ENCODE results near the gene ZNF385B. TPM values are rescaled to one million over a fixed set of nuclear protein-coding genes. Genes with fewer than 3 reads are reported as not detected.

ZNF385B gene
- total RNA-seq, 1 donor from 2014 or later: 35.8 TPM

DNA sequence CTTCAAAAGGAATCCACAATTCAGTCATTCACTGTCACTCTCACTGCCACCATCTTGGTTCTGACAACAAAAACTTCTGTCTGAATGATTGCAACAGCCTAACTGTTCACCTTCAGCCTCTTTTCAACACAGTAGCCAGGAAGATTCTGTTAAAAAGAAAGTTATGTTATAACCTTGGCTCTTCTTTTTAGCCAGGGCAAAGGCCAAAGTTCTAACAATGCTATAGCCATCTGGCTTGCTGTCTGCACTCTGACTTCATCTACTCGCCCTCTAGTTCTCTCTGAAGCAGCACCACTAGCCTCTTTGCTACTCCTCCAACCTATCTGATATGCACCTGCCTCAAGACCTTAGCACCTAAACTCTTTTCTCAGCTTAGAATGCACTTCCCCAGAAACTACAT, 158.5 kb downstream of the ZNF385B start:
- no peak overlapping the region for H3K27ac Mint-ChIP-seq
- no peak overlapping the region for H3K27ac ChIP-seq
- TF ChIP-seq EZH2 (IDR thresholded peaks at IDR 0.05) (no peak), EZH2phosphoT487 (IDR thresholded peaks at IDR 0.05) (no peak)
- TF ChIP-seq, protein P1, sequence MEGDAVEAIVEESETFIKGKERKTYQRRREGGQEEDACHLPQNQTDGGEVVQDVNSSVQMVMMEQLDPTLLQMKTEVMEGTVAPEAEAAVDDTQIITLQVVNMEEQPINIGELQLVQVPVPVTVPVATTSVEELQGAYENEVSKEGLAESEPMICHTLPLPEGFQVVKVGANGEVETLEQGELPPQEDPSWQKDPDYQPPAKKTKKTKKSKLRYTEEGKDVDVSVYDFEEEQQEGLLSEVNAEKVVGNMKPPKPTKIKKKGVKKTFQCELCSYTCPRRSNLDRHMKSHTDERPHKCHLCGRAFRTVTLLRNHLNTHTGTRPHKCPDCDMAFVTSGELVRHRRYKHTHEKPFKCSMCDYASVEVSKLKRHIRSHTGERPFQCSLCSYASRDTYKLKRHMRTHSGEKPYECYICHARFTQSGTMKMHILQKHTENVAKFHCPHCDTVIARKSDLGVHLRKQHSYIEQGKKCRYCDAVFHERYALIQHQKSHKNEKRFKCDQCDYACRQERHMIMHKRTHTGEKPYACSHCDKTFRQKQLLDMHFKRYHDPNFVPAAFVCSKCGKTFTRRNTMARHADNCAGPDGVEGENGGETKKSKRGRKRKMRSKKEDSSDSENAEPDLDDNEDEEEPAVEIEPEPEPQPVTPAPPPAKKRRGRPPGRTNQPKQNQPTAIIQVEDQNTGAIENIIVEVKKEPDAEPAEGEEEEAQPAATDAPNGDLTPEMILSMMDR (IDR thresholded peaks at IDR 0.05): no peak
- DNase-seq (ENCODE audit: low spot score): no peak
- H3K4me3 Mint-ChIP-seq: no peak overlapping the region
- no peaks in the 10 kb centered on the region for H3K4me1 ChIP-seq
- no peaks in the 10 kb centered on the region for H3K27me3 ChIP-seq
- H3K9ac ChIP-seq: no peak overlapping the region
- no peak overlapping the region for H3K4me2 ChIP-seq
- H3K27me3 Mint-ChIP-seq (ENCODE audit: insufficient read depth, low read depth): no peaks in the 10 kb centered on the region
- H3K4me3 ChIP-seq: no peak overlapping the region
- H3K4me1 Mint-ChIP-seq: no peaks in the 10 kb centered on the region
- H3K9me3 Mint-ChIP-seq: no peaks in the 10 kb centered on the region
- H3K9me3 ChIP-seq (ENCODE audit: low read depth): no peaks in the 10 kb centered on the region
- H3F3A ChIP-seq (ENCODE audit: low read depth): no peaks in the 10 kb centered on the region
- H3K36me3 Mint-ChIP-seq: no peaks in the 10 kb centered on the region
- H3K79me2 ChIP-seq (ENCODE audit: low read depth): no peaks in the 10 kb centered on the region
- no peaks in the 10 kb centered on the region for H4K20me1 ChIP-seq (ENCODE audit: low read depth)
- H3K36me3 ChIP-seq: no peaks in the 10 kb centered on the region
- H2AFZ ChIP-seq (replicated peaks): no peak overlapping the region

DNA sequence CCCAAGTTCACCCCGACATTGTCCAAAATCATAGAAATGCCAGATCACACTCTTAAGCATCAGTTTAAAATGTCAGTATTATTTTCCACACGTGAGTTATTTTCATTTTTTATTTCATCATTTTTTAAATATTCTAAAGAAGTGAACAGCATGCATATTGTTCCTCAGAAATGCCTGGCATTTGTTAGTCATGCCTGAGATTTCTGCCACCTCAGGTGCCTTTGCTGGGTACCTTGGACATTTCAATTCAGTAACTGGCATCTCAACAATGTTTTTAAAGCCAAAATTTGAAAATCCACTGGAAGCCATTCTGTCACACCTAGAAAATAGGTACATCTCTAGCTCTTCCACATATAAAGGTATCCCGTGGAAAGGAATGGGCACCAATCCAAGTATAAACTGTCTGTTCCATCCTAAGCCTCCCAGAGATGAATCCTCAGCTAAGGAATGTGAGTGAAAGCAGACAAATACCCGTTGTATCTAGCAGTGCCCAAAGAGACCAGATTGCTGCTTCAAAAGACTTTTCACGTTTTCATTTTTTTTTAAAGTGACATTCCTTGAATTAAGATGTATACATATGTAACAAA, 159.8 kb downstream of the ZNF385B start:
- Histone ChIP-seq H3K27me3 (no peaks in the 10 kb centered on the region), H3K4me1 (no peaks in the 10 kb centered on the region), H3K27ac (no peak overlapping the region), H3K4me3 (no peak overlapping the region), H3K36me3 (no peaks in the 10 kb centered on the region), H3K4me2 (no peak overlapping the region), H2AFZ (replicated peaks) (no peak overlapping the region), H3K9me3 (ENCODE audit: low read depth) (no peaks in the 10 kb centered on the region), H3F3A (ENCODE audit: low read depth) (no peaks in the 10 kb centered on the region), H3K9ac (no peak overlapping the region), H3K79me2 (ENCODE audit: low read depth) (no peaks in the 10 kb centered on the region), H4K20me1 (ENCODE audit: low read depth) (no peaks in the 10 kb centered on the region)
- no peaks in the 10 kb centered on the region for H3K4me1 Mint-ChIP-seq
- no peaks in the 10 kb centered on the region for H3K36me3 Mint-ChIP-seq
- DNase-seq (ENCODE audit: low spot score): no peak
- no peaks in the 10 kb centered on the region for H3K27me3 Mint-ChIP-seq (ENCODE audit: insufficient read depth, low read depth)
- H3K4me3 Mint-ChIP-seq: no peak overlapping the region
- H3K9me3 Mint-ChIP-seq: no peaks in the 10 kb centered on the region
- no peak for TF ChIP-seq EZH2phosphoT487 (IDR thresholded peaks at IDR 0.05)
- TF ChIP-seq EZH2 (IDR thresholded peaks at IDR 0.05): no peak
- no peak overlapping the region for H3K27ac Mint-ChIP-seq

DNA sequence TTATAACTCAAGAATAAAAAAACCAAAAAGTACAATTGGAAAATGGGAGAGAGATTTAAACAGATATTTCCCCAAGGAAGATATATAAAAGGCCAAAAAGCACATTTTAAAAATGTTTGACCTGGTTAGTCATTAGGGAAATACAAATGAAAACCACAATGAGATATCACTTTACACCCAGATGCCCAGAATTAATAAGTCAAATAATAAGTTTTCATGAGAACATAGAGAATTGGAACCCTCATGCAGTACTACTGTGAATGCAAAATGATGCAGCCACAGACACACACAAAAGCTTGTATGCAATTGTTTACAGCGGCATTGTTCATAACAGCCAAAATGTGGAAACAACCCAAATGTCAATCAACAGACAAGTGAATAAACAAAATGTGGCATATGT, 165.9 kb downstream of the ZNF385B start:
- H3K27ac ChIP-seq: no peak overlapping the region
- H3K4me3 Mint-ChIP-seq: no peak overlapping the region
- no peak overlapping the region for H3K9ac ChIP-seq
- no peak overlapping the region for H3K4me3 ChIP-seq
- H2AFZ ChIP-seq (replicated peaks): no peak overlapping the region
- H3K9me3 Mint-ChIP-seq: no peaks in the 10 kb centered on the region
- peaks cover 5% of the 10 kb centered on the region for H3K36me3 ChIP-seq
- H3K4me1 Mint-ChIP-seq: no peaks in the 10 kb centered on the region
- no peak for DNase-seq (ENCODE audit: low spot score)
- H4K20me1 ChIP-seq (ENCODE audit: low read depth): no peaks in the 10 kb centered on the region
- H3K79me2 ChIP-seq (ENCODE audit: low read depth): no peaks in the 10 kb centered on the region
- no peak overlapping the region for H3K4me2 ChIP-seq
- TF ChIP-seq EZH2 (IDR thresholded peaks at IDR 0.05) (no peak), EZH2phosphoT487 (IDR thresholded peaks at IDR 0.05) (no peak)
- TF ChIP-seq, protein P1 (IDR thresholded peaks at IDR 0.05): no peak
- no peaks in the 10 kb centered on the region for H3K27me3 ChIP-seq
- H3K9me3 ChIP-seq (ENCODE audit: low read depth): no peaks in the 10 kb centered on the region
- H3K36me3 Mint-ChIP-seq: no peaks in the 10 kb centered on the region
- H3F3A ChIP-seq (ENCODE audit: low read depth): no peaks in the 10 kb centered on the region
- no peaks in the 10 kb centered on the region for H3K4me1 ChIP-seq
- no peak overlapping the region for H3K27ac Mint-ChIP-seq
- H3K27me3 Mint-ChIP-seq (ENCODE audit: insufficient read depth, low read depth): no peaks in the 10 kb centered on the region

GRCh38 chr2:179694963-179695362, 166.4 kb downstream of the ZNF385B start:
- no peak overlapping the region for H3K4me3 Mint-ChIP-seq
- no peaks in the 10 kb centered on the region for H3K36me3 Mint-ChIP-seq
- no peaks in the 10 kb centered on the region for H3K27me3 Mint-ChIP-seq (ENCODE audit: insufficient read depth, low read depth)
- no peaks in the 10 kb centered on the region for H3K9me3 Mint-ChIP-seq
- TF ChIP-seq EZH2 (IDR thresholded peaks at IDR 0.05) (no peak), EZH2phosphoT487 (IDR thresholded peaks at IDR 0.05) (no peak)
- TF ChIP-seq, protein P1 (IDR thresholded peaks at IDR 0.05): no peak
- Histone ChIP-seq H3K27ac (no peak overlapping the region), H3K79me2 (ENCODE audit: low read depth) (no peaks in the 10 kb centered on the region), H3K9me3 (ENCODE audit: low read depth) (no peaks in the 10 kb centered on the region), H3K4me1 (no peaks in the 10 kb centered on the region), H3K4me3 (no peak overlapping the region), H3K9ac (no peak overlapping the region), H4K20me1 (ENCODE audit: low read depth) (no peaks in the 10 kb centered on the region), H3F3A (ENCODE audit: low read depth) (no peaks in the 10 kb centered on the region), H3K27me3 (no peaks in the 10 kb centered on the region), H3K4me2 (no peak overlapping the region), H2AFZ (replicated peaks) (no peak overlapping the region), H3K36me3 (peaks cover 5% of the 10 kb centered on the region)
- no peaks in the 10 kb centered on the region for H3K4me1 Mint-ChIP-seq
- DNase-seq (ENCODE audit: low spot score): no peak
- no peak overlapping the region for H3K27ac Mint-ChIP-seq

All from neural progenitor cell (in vitro differentiated cells).